Aorta (tissue), 5 donors: Measurements from ENCODE around the gene CGNL1. TPM values are rescaled to one million over a fixed set of nuclear protein-coding genes. Genes with fewer than 3 reads are reported as not detected.

Source experiments
- ATAC-seq: fragments of 200-7000 bp; cut with Tn5 transposase; one replicate; pipeline ENCODE4 v1.9.1; 2022; ENCODE audit warnings: moderate library complexity; ENCODE audit not compliant: low FRiP score
- DNase-seq, 2 donors: peaks; one replicate each; pipeline ENCODE4 v3.0.0-alpha.2; 2020
- H3K27ac ChIP-seq, 2 donors: one replicate each; pipeline ENCODE4 v1.5.1; 2013; ENCODE audit warnings: low read length in 2 of 2, mild to moderate bottlenecking in 2 of 2, moderate library complexity in 2 of 2, control low read depth in 1 of 2, inconsistent platforms in 1 of 2, low read depth in 1 of 2
- H3K27me3 ChIP-seq, 2 donors: one replicate each; pipeline ENCODE4 v1.6.1; 2013; ENCODE audit warnings: control low read depth in 1 of 2, low read length in 1 of 2, mild to moderate bottlenecking in 1 of 2, moderate library complexity in 1 of 2; ENCODE audit not compliant: insufficient read depth in 2 of 2, control insufficient read depth in 1 of 2
- H3K36me3 ChIP-seq, 2 donors: one replicate each; pipeline ENCODE4 v1.6.1; 2013; ENCODE audit warnings: control low read depth in 1 of 2, low read length in 1 of 2, mild to moderate bottlenecking in 1 of 2; ENCODE audit not compliant: insufficient read depth in 2 of 2, control insufficient read depth in 1 of 2
- H3K4me1 ChIP-seq, 2 donors: one replicate each; pipeline ENCODE4 v1.6.1; 2013; ENCODE audit warnings: low read length in 2 of 2, control low read depth in 1 of 2, mild to moderate bottlenecking in 1 of 2, moderate library complexity in 1 of 2; ENCODE audit not compliant: insufficient read depth in 2 of 2, control insufficient read depth in 1 of 2
- H3K4me3 ChIP-seq, 2 donors: one replicate each; pipeline ENCODE4 v1.5.1; 2013; ENCODE audit warnings: low read length in 2 of 2, control low read depth in 1 of 2, mild to moderate bottlenecking in 1 of 2
- H3K9me3 ChIP-seq: one replicate; pipeline ENCODE4 v1.6.1; 2013; ENCODE audit warnings: mild to moderate bottlenecking, low read length; ENCODE audit not compliant: control insufficient read depth
- WGBS, 2 donors: extraction: QIAGEN DNeasy Blood & Tissue Kit; methylation state at CpG; one replicate each; pipeline ENCODE4 v1.1.7; 2013; 5-methylcytosine and 5-hydroxymethylcytosine counted together
- intact Hi-C, 2 donors: fragments of 100-400 bp; cut with DNase I; formaldehyde crosslinking; loops; one replicate each; pipeline versions ENCODE4 v1.14.2 to v1.15.0; 2022
- polyA plus RNA-seq, 2 donors: library from polyadenylated mRNA; stranded (reverse); fragments of 200-250 nt; gene quantifications; one replicate each; pipeline ENCODE4 v1.2.3, GENCODE V29; 2013
- total RNA-seq, 2 donors: library from RNA; stranded (reverse); fragmentation: NEBNext Ultra II Directional; extraction: Animal tissue kit (Norgen Biotek cat#: 25700); gene quantifications; one replicate each; pipeline ENCODE4 v1.2.1, GENCODE V29; 2021
- donor health status: healthy with polysubstance abuse.
- donor health status: Bipolar disorder and iron deficiency.
- donor health status: DM: no; HTN: no; CAD: no.
- donor health status: DM: no; HTN: no; CAD: no.
- donor health status: DM: yes; HTN: yes; CAD: no.

The CGNL1 gene
- total and polyA plus RNA-seq, 4 donors = 4.1 to 46.3 (median 12.4) TPM

DNA sequence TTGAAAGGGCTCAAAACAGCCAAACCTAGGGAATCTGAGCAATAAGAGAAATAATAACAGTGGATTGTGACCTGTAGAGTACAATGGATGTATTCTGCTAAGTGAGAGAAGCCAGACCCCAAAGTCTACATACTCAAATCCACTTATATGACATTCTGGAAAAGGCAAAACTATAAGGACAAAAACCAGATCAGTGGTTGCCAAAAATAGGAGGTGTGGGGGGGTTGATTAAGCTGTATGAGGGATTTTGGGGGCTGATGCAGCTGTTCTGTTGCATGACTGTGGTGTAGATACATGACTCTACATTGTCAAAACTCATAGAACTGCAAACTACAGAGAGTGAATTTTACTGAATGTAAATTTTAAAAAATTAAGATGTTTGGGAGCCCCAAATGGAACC, 20.1 kb upstream of the CGNL1 start:
- no peaks in the 10 kb centered on the region for H3K36me3 ChIP-seq
- ATAC-seq (no peak), DNase-seq (peak in 1 of 2 donors; percentile 1)
- no peak overlapping the region for H3K27ac ChIP-seq
- H3K27me3 ChIP-seq = no peaks in the 10 kb centered on the region
- intact Hi-C loops = no loop called here
- H3K9me3 ChIP-seq = no peaks in the 10 kb centered on the region
- no peak overlapping the region for H3K4me3 ChIP-seq
- no peaks in the 10 kb centered on the region for H3K4me1 ChIP-seq

DNA sequence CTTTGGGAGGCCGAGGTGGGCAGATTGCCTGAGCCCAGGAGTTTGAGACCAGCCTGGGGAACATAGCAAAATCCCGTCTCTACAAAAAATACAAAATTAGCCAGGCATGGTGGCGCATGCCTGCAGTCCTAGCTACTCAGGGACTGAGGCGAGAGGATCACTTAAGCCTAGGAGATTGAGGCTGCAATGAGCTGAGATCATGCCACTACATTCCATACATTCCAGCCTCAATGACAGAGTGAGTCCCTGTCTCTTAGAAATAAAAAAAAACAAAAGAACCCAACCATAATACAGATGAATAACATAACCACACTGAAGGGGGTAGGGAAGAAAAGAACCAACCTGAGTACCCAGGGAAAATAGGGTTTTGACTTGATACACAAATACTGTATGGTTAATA, 19.7 kb upstream of the CGNL1 start:
- Histone ChIP-seq H3K9me3 (no peaks in the 10 kb centered on the region), H3K36me3 (no peaks in the 10 kb centered on the region), H3K27ac (no peak overlapping the region), H3K27me3 (no peaks in the 10 kb centered on the region), H3K4me1 (no peaks in the 10 kb centered on the region), H3K4me3 (no peak overlapping the region)
- DNase-seq = no peak
- 89 to 90% methylated on average over 4 of the region's 4 CpGs for WGBS, 2 donors
- intact Hi-C loops = no loop called here
- ATAC-seq = no peak

DNA sequence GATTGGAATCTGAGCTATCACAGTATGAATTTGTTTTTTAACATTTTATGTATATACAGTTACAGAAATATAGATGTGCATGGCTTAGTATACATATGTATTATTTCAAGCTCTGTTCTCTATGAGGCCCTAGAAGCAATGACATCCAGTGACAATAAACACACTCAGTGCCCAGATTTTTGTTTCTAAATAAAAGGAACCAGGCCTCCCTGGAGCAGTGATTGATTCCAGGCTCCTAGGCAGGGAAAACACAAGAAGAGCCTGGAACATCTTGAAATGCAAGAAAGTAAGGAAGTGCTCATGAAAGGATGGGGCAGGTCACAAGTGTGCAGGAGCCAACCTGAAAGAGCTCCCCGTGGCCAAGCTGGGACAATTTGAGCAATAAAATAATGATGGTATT, 18.5 kb upstream of the CGNL1 start:
- intact Hi-C loops = no loop called here
- no peaks in the 10 kb centered on the region for H3K4me1 ChIP-seq
- no peaks in the 10 kb centered on the region for H3K36me3 ChIP-seq
- H3K4me3 ChIP-seq = no peak overlapping the region
- DNase-seq (no peak), ATAC-seq (no peak)
- 94 to 96% methylated on average over 1 of the region's 1 CpG for WGBS, 2 donors
- no peaks in the 10 kb centered on the region for H3K9me3 ChIP-seq
- H3K27me3 ChIP-seq = no peaks in the 10 kb centered on the region
- H3K27ac ChIP-seq = no peak overlapping the region

DNA sequence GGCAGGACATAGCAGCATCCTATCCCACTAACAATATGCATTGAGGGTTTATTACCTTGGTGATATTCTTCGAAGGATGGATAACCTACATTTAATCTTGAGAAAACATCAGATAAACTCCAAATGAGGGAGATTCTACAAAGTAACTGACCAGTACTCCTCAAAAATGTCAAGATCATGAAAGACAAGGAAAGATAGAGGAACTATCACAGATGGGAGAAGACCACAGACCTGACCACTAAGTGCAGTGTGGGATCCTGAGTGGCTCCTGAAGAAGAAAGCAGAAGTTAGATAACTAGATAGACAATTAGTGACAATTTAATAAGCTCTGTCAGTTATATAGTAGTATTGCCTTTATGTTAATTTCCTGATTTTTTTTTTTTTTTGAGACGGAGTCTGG, 17.7 kb upstream of the CGNL1 start:
- intact Hi-C loops = no loop called here
- no peak for ATAC-seq
- Histone ChIP-seq H3K27me3 (no peaks in the 10 kb centered on the region), H3K9me3 (no peaks in the 10 kb centered on the region), H3K27ac (no peak overlapping the region), H3K4me3 (no peak overlapping the region), H3K4me1 (no peaks in the 10 kb centered on the region), H3K36me3 (no peaks in the 10 kb centered on the region)
- WGBS, 2 donors = 83 to 84% methylated on average over 2 of the region's 2 CpGs
- no peak for DNase-seq

DNA sequence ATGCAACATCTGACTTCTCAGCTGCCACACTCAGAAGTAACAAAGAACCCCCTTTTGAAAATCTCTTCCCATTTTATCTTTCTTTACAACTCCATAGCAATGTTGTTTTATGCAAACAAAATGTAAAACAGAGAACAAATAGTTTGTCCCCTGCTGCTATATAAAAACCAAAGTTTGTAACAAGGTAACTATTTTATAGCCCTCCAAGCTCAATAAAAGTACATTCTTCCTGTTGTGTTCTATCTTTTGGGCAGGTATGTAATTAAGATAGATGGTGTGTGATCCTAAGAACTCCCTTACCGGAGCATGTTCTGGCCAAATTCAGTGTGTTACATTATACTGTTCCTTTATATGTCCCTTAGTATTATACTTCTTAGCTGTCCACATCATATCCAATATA, 12.6 kb upstream of the CGNL1 start:
- intact Hi-C loops = no loop called here
- no peak for DNase-seq
- Histone ChIP-seq H3K4me3 (no peak overlapping the region), H3K27me3 (no peaks in the 10 kb centered on the region), H3K27ac (no peak overlapping the region), H3K36me3 (no peaks in the 10 kb centered on the region), H3K4me1 (no peaks in the 10 kb centered on the region), H3K9me3 (no peaks in the 10 kb centered on the region)
- WGBS, 2 donors = 91 to 100% methylated on average over 1 of the region's 1 CpG
- ATAC-seq = no peak

DNA sequence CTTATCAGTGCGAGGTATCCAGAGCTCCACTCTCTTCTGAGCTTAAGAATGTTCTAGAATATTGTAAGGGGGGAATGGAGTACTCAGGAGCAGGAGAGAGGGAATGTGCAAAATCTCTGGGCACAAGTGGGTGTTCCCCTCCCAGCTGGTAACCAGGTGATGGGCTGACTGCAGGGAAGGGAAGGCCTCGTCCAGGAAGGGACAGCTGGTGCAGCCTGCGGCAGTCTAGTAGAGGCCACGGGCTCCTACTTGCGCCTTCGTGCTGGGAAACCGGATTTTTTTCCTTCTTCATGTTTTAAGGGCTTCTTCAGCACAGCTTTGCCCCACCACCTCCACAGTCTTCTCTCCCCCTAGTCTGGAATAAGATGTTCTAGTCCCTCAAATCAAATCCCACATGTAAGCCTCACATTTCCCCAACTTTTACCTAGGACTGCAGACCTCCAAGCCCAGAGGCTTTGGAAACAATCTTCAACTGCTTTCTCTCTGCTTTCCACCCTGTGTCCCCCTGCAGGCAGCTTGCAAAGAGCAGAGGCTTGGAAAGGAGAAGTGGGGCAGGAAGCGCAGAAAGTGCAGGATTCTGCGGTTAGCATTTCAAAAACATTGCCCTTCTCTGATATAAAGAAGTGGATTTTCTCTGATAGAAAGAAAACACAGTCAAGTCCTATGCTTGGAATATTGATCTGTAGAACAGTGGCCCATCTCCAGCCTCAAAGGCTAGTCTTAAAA, 11.9 kb upstream of the CGNL1 start:
- ATAC-seq (peak; percentile 52), DNase-seq (peak in 1 of 2 donors; percentile 61)
- H3K27me3 ChIP-seq = no peaks in the 10 kb centered on the region
- no peaks in the 10 kb centered on the region for H3K36me3 ChIP-seq
- intact Hi-C loops = no loop called here
- no peaks in the 10 kb centered on the region for H3K9me3 ChIP-seq
- H3K27ac ChIP-seq = no peak overlapping the region
- 71 to 80% methylated on average over 9 of the region's 9 CpGs for WGBS, 2 donors
- no peaks in the 10 kb centered on the region for H3K4me1 ChIP-seq
- no peak overlapping the region for H3K4me3 ChIP-seq

DNA sequence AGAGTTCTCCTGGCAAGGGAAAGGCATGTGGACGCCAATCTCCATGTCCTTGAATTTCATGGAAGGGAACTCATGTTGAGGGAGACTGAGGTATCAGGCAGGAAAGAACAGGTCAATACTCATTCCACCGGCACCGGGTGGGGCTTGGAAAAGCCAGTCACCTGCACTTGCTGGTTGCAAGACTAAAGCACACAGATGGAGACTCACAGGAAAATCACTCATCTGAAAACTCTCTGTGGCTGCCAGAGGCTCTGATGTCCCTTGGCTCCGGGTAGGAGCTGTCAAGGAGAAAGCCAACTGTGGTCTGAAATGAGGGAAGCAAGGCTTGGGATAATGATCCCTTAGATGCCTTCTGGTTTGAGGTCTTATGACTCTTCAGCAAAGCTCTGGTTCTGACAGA, 8.7 kb upstream of the CGNL1 start:
- Histone ChIP-seq H3K27ac (no peak overlapping the region), H3K4me3 (no peak overlapping the region), H3K27me3 (no peaks in the 10 kb centered on the region), H3K36me3 (no peaks in the 10 kb centered on the region), H3K4me1 (no peaks in the 10 kb centered on the region), H3K9me3 (no peaks in the 10 kb centered on the region)
- DNase-seq (no peak), ATAC-seq (no peak)
- 73 to 77% methylated on average over 4 of the region's 4 CpGs for WGBS, 2 donors
- intact Hi-C loops = no loop called here

DNA sequence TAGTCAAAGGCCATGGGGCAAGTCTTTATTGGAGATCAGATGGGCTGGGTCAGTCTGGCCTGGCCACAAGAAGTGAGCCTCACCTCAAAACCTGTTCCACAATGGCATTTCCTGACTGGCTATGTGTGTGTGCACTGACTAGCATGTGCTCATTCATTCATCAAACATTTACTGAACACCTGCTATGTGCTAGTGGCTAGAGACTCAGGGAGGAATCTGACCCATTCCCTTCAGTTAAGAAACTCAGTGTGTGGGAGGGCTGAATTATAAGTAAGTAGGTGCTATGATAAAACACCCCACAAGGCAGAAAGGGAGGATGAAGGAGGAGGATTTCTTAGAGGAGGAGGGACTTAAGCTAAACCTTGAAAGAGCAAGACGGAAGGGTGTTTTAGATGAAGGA, 5.4 kb upstream of the CGNL1 start:
- Histone ChIP-seq H3K4me3 (no peak overlapping the region), H3K4me1 (no peaks in the 10 kb centered on the region), H3K36me3 (no peaks in the 10 kb centered on the region), H3K9me3 (no peaks in the 10 kb centered on the region), H3K27me3 (no peaks in the 10 kb centered on the region), H3K27ac (no peak overlapping the region)
- no peak for DNase-seq
- intact Hi-C loops = loop anchor here in 1 of 2 donors (10.0 kb wide), 1 partner anchor 154 kb away; no protein-coding TSS in a partner anchor
- 95 to 96% methylated on average over 1 of the region's 1 CpG for WGBS, 2 donors
- ATAC-seq = no peak

DNA sequence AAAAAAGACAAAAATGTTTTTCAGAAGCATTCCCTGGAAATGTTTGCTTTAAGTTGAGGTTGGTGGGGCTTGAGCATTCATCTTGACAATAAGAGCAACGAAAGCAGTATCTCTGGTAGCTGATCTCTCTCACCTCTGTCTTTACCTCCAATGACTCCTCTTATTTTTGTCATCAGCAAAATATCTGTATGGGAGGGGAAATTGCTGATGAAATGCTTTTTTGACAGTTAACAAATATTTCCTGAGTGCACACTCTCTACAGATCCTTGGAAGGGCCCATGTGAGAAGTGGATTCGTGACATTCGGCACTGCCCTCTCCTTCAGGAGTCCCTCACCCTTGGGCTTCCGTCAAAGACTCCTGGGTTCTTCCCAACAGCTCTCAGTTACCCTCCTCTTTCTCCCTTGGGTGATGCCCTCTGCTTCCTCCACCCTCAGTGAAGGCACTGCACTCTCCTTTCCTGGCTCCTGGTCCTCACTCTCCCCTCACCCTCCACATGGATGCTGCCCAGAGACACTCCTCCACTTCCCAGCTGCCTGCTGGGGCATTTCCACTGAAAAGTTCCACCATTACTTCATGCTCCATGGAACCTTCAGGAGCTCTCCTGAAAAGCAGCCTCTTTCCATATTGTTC, 2.9 kb upstream of the CGNL1 start:
- 89 to 94% methylated on average over 4 of the region's 4 CpGs for WGBS, 2 donors
- DNase-seq (no peak), ATAC-seq (no peak)

More for the DNA sequence above, 2.9 kb upstream of the CGNL1 start:
- Histone ChIP-seq H3K27me3 (no peaks in the 10 kb centered on the region), H3K27ac (no peak overlapping the region), H3K4me1 (peaks cover 0 to 2% of the 10 kb centered on the region in 2 donors), H3K9me3 (no peaks in the 10 kb centered on the region), H3K4me3 (no peak overlapping the region), H3K36me3 (no peaks in the 10 kb centered on the region)
- intact Hi-C loops = loop anchor here in 1 of 2 donors (10.0 kb wide), 1 partner anchor 151 kb away; no protein-coding TSS in a partner anchor
